ENCODE data around the gene TRPM8. TPM values are rescaled to one million over a fixed set of nuclear protein-coding genes. Genes with fewer than 3 reads are reported as not detected.

The TRPM8 gene
- total and polyA plus RNA-seq, 12 donors: not detected

DNA sequence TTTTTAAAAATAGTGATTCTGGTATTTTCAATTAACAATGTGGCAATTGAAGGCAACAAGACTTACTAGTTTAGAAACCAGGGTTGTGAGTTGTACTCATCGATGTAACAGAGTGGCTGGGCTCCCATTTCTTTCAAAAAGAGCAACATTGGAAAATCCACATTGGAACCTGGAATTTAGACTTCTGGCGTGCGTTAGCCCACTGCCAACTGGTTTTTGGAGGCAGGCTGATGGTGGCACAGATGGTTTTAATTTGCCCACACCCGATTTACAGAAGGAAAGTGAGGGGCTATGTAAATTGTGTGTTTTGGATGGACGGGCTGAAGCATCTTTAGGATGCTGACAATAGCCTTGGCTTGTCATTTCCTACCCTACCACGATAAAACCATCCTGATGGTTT, 66.3 kb downstream of the TRPM8 start:
- 82 to 83% methylated on average over 6 of the region's 6 CpGs for WGBS, 2 donors

DNA sequence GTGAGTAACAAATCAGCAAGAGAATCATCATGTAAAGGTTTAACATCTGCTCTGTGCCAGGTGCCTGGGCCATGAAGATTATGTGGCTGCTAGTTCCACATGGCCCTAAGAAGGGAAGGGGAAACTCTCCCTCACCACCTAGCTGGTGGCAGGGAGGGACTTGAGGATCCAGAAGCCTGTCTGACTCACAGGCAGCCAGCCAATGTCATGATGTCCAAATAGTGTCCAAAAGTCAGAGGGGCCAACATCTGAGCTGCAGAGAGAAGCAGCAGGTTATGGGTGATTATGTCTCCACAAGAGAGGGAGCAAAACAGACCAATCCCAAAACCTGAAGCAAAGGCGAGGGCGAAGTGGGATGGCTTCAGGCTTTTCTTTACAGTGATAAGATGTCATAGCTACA, 71.4 kb downstream of the TRPM8 start:
- Histone ChIP-seq H3K4me3 (no peak overlapping the region), H3K27me3 (peaks cover 0 to 28% (median 11%) of the 10 kb centered on the region in 7 donors), H3K36me3 (no peaks in the 10 kb centered on the region), H3K27ac (no peak overlapping the region), H3K4me1 (peaks cover 0 to 7% (median 0%) of the 10 kb centered on the region in 9 donors), H3K9me3 (peaks cover 0 to 11% (median 0%) of the 10 kb centered on the region in 11 donors)
- DNase-seq (no peak), ATAC-seq (no peak)
- 89 to 92% methylated on average over 2 of the region's 2 CpGs for WGBS, 2 donors
- intact Hi-C loops (cut with DNase I): no loop called here
- TF ChIP-seq, protein P1, sequence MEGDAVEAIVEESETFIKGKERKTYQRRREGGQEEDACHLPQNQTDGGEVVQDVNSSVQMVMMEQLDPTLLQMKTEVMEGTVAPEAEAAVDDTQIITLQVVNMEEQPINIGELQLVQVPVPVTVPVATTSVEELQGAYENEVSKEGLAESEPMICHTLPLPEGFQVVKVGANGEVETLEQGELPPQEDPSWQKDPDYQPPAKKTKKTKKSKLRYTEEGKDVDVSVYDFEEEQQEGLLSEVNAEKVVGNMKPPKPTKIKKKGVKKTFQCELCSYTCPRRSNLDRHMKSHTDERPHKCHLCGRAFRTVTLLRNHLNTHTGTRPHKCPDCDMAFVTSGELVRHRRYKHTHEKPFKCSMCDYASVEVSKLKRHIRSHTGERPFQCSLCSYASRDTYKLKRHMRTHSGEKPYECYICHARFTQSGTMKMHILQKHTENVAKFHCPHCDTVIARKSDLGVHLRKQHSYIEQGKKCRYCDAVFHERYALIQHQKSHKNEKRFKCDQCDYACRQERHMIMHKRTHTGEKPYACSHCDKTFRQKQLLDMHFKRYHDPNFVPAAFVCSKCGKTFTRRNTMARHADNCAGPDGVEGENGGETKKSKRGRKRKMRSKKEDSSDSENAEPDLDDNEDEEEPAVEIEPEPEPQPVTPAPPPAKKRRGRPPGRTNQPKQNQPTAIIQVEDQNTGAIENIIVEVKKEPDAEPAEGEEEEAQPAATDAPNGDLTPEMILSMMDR (IDR thresholded peaks at IDR 0.05): no peak

More for the DNA sequence above, 66.3 kb downstream of the TRPM8 start:
- H3K27me3 ChIP-seq: peaks cover 0 to 41% (median 18%) of the 10 kb centered on the region in 7 donors
- no peak overlapping the region for H3K27ac ChIP-seq
- intact Hi-C loops (cut with DNase I): no loop called here
- DNase-seq: no peak
- TF ChIP-seq, protein P1 (IDR thresholded peaks at IDR 0.05): no peak
- no peaks in the 10 kb centered on the region for H3K9me3 ChIP-seq
- no peaks in the 10 kb centered on the region for H3K4me1 ChIP-seq
- ATAC-seq: no peak
- H3K36me3 ChIP-seq: no peaks in the 10 kb centered on the region
- H3K4me3 ChIP-seq: no peak overlapping the region

DNA sequence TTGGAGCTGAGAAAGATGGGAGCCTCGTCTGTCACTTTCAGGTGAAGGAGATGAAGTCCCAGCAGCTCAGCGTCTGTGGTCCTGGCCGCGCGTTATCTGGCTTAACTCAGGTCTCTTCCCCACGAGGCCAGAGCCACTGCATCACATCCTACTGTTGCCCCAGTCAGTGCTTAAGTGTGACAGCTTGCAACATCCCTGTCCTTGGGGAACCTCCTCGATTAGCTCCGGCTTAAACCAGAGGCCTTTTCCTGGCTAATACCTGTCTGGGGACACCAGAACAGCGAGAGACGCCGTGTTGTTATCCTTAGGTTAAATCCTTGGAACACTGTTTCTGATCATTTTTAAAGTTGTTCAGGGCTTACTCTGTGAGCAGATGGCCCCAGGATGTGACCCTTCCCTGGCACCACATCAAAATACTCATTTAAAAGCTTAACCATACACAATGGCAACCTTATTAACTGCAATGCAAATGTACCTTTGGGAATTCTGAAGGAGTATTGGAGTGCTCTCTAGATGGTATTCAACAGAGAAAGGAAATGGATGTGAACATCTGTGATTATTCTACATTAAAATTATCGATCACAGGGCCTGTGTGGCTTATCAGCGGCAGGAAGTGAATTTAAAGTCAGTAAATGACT, 72.2 kb downstream of the TRPM8 start:
- peaks cover 0 to 7% (median 0%) of the 10 kb centered on the region in 9 donors for H3K4me1 ChIP-seq
- intact Hi-C loops (cut with DNase I): no loop called here
- ATAC-seq: no peak
- peaks cover 0 to 11% (median 0%) of the 10 kb centered on the region in 11 donors for H3K9me3 ChIP-seq
- no peak overlapping the region for H3K4me3 ChIP-seq
- TF ChIP-seq, protein P1 (IDR thresholded peaks at IDR 0.05): no peak
- WGBS, 2 donors: 69 to 79% methylated on average over 13 of the region's 13 CpGs
- H3K36me3 ChIP-seq: no peaks in the 10 kb centered on the region
- no peak overlapping the region for H3K27ac ChIP-seq
- DNase-seq: no peak
- H3K27me3 ChIP-seq: peaks cover 0 to 28% (median 11%) of the 10 kb centered on the region in 7 donors

DNA sequence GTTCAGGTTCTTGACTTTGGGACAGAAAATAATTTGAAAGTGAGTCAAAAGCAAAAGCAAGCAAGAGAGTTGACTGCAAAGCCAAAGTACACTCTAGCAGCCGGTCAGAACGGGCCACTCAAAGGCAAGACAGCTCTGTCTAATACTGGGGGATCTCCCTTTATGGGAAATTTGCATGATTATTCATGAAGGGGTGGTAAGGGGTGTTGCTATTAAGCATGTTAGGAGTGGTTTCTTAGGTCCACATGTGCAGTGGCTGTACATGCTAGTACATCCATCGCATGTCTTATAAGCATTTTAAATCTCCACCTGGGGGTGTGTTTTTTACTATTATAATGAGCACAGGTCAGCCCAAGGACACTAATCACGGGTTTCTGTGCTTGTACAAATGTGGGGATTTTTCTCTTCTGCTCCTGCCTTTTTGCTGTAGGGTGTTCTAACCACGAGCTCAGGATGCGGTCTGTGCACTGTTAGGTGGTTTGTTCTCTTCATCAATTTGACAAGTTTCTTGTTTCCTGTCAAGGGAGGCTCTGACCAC, 73.2 kb downstream of the TRPM8 start:
- TF ChIP-seq, protein P1 (IDR thresholded peaks at IDR 0.05): no peak
- Histone ChIP-seq H3K36me3 (no peaks in the 10 kb centered on the region), H3K27me3 (peaks cover 0 to 28% (median 11%) of the 10 kb centered on the region in 7 donors), H3K27ac (peak overlapping the region in 1 of 10 donors; percentile 20), H3K4me3 (no peak overlapping the region), H3K9me3 (peaks cover 0 to 11% (median 0%) of the 10 kb centered on the region in 11 donors), H3K4me1 (peaks cover 0 to 7% (median 0%) of the 10 kb centered on the region in 9 donors)
- 74 to 77% methylated on average over 6 of the region's 6 CpGs for WGBS, 2 donors
- ATAC-seq (no peak), DNase-seq (no peak)
- intact Hi-C loops (cut with DNase I): no loop called here

Measured in heart right ventricle (tissue), 16 donors.